NT2/D1 (cell line): ENCODE data around the gene SNTG2.

Source experiments
- DNase-seq: peaks from one replicate; pipeline ENCODE4 v3.0.0-alpha.2; 2011; ENCODE audit warnings: low read depth, low spot score
- H3K27me3 ChIP-seq: 2 replicates; pipeline ENCODE4 v1.6.0; 2011; ENCODE audit warnings: mild to moderate bottlenecking; ENCODE audit not compliant: insufficient read length, insufficient read depth
- H3K36me3 ChIP-seq: 2 replicates; pipeline ENCODE4 v1.6.1; 2011; ENCODE audit warnings: mild to moderate bottlenecking, low read length, mixed read lengths; ENCODE audit not compliant: insufficient read depth, insufficient read length
- H3K4me1 ChIP-seq: 2 replicates; pipeline ENCODE4 v1.5.1; 2011; ENCODE audit not compliant: insufficient read depth, insufficient read length
- H3K4me3 ChIP-seq: 2 replicates; pipeline ENCODE4 v1.5.1; 2011; ENCODE audit warnings: low read depth; ENCODE audit not compliant: insufficient read length
- H3K9ac ChIP-seq: 2 replicates; pipeline ENCODE4 v1.6.0; 2011; ENCODE audit warnings: low read depth; ENCODE audit not compliant: insufficient read length
- H3K9me3 ChIP-seq: 2 replicates; pipeline ENCODE4 v1.5.1; 2011; ENCODE audit warnings: mild to moderate bottlenecking, low read length; ENCODE audit not compliant: insufficient read depth
- SUZ12 ChIP-seq: IDR thresholded peaks from 2 replicates; pipeline ENCODE4 v1.6.1; 2011; ENCODE audit not compliant: insufficient read length, insufficient read depth; ENCODE audit errors: extremely low read depth
- YY1 ChIP-seq: IDR thresholded peaks from 2 replicates; pipeline ENCODE4 v1.6.1; 2011; ENCODE audit not compliant: insufficient read length, insufficient read depth
- ZNF274 ChIP-seq: IDR thresholded peaks from 2 replicates; pipeline ENCODE4 v1.6.1; 2011; ENCODE audit warnings: mild to moderate bottlenecking, low read depth, low read length

SNTG2 gene

GRCh38 chr2:981258-981657 is 30.6 kb downstream of the SNTG2 start:
- Histone ChIP-seq H3K9ac (no peak overlapping the region), H3K27me3 (no peaks in the 10 kb centered on the region), H3K4me1 (no peaks in the 10 kb centered on the region), H3K36me3 (no peaks in the 10 kb centered on the region), H3K9me3 (no peaks in the 10 kb centered on the region; the same call in 1 of the 2 replicates), H3K4me3 (no peak overlapping the region)
- TF ChIP-seq YY1 (no peak), SUZ12 (no peak), ZNF274 (no peak)
- no peak for DNase-seq

GRCh38 chr2:981759-982158 is 31.1 kb downstream of the SNTG2 start:
- H3K36me3 ChIP-seq: no peaks in the 10 kb centered on the region
- H3K4me3 ChIP-seq: no peak overlapping the region
- H3K4me1 ChIP-seq: no peaks in the 10 kb centered on the region
- no peaks in the 10 kb centered on the region; the same call in 1 of the 2 replicates for H3K9me3 ChIP-seq
- TF ChIP-seq ZNF274 (no peak), SUZ12 (no peak), YY1 (no peak)
- H3K9ac ChIP-seq: no peak overlapping the region
- H3K27me3 ChIP-seq: no peaks in the 10 kb centered on the region
- no peak for DNase-seq

- Histone ChIP-seq H3K9me3 (no peaks in the 10 kb centered on the region), H3K27me3 (no peaks in the 10 kb centered on the region), H3K4me1 (no peaks in the 10 kb centered on the region), H3K9ac (no peak overlapping the region), H3K36me3 (no peaks in the 10 kb centered on the region), H3K4me3 (no peak overlapping the region)
- DNase-seq: no peak
- TF ChIP-seq YY1 (no peak), ZNF274 (no peak), SUZ12 (no peak)
These were observed 34.8 kb downstream of the SNTG2 start for GRCh38 chr2:985317-985898.

GRCh38 chr2:987789-988188 is 37.1 kb downstream of the SNTG2 start:
- Histone ChIP-seq H3K4me3 (no peak overlapping the region), H3K36me3 (no peaks in the 10 kb centered on the region), H3K9ac (no peak overlapping the region), H3K4me1 (no peaks in the 10 kb centered on the region), H3K27me3 (no peaks in the 10 kb centered on the region), H3K9me3 (no peaks in the 10 kb centered on the region)
- TF ChIP-seq YY1 (no peak), ZNF274 (no peak), SUZ12 (no peak)
- no peak for DNase-seq

- Histone ChIP-seq H3K9me3 (no peaks in the 10 kb centered on the region), H3K9ac (no peak overlapping the region), H3K4me1 (no peaks in the 10 kb centered on the region), H3K36me3 (no peaks in the 10 kb centered on the region), H3K4me3 (no peak overlapping the region), H3K27me3 (no peaks in the 10 kb centered on the region)
- TF ChIP-seq SUZ12 (no peak), YY1 (no peak), ZNF274 (no peak)
- DNase-seq: no peak
These were observed 39.3 kb downstream of the SNTG2 start for GRCh38 chr2:989781-990467.

GRCh38 chr2:990970-991369 is 40.3 kb downstream of the SNTG2 start:
- Histone ChIP-seq H3K27me3 (no peaks in the 10 kb centered on the region), H3K4me3 (no peak overlapping the region), H3K9me3 (no peaks in the 10 kb centered on the region), H3K9ac (no peak overlapping the region), H3K36me3 (no peaks in the 10 kb centered on the region), H3K4me1 (no peaks in the 10 kb centered on the region)
- TF ChIP-seq YY1 (no peak), SUZ12 (no peak), ZNF274 (no peak)
- DNase-seq: no peak

GRCh38 chr2:1002350-1002749 is 51.7 kb downstream of the SNTG2 start:
- H3K27me3 ChIP-seq: no peaks in the 10 kb centered on the region
- no peaks in the 10 kb centered on the region for H3K4me1 ChIP-seq
- no peak for DNase-seq
- H3K36me3 ChIP-seq: no peaks in the 10 kb centered on the region
- no peaks in the 10 kb centered on the region for H3K9me3 ChIP-seq
- H3K9ac ChIP-seq: no peak overlapping the region
- no peak for TF ChIP-seq ZNF274
- TF ChIP-seq YY1: no peak
- no peak for TF ChIP-seq SUZ12
- no peak overlapping the region for H3K4me3 ChIP-seq
